HEK293T (cell line): ENCODE data around the gene BOD1.

Source experiments
- PKNOX1 ChIP-seq: fragments of 450-650 bp; IDR thresholded peaks from 2 replicates; pipeline ENCODE4 v1.6.1; 2016
- SP1 ChIP-seq: fragments of 450-650 bp; IDR thresholded peaks from 2 replicates; pipeline ENCODE4 v1.6.1; 2017

GRCh38 chr5:173630724-173631365 is 14.4 kb upstream of the BOD1 start:
- TF ChIP-seq PKNOX1 (no peak), SP1 (no peak)
